Stimulated activated CD8-positive, alpha-beta memory T cell treated with anti-CD3 and anti-CD28 coated beads, Interleukin-4, amount 100 ng/mL, for 48 hours (primary cell): ENCODE data around the gene SPATA46.

ENCODE experiments used
- DNase-seq: peaks from one replicate; pipeline ENCODE4 v3.0.0-alpha.2; 2020

The SPATA46 gene

DNA sequence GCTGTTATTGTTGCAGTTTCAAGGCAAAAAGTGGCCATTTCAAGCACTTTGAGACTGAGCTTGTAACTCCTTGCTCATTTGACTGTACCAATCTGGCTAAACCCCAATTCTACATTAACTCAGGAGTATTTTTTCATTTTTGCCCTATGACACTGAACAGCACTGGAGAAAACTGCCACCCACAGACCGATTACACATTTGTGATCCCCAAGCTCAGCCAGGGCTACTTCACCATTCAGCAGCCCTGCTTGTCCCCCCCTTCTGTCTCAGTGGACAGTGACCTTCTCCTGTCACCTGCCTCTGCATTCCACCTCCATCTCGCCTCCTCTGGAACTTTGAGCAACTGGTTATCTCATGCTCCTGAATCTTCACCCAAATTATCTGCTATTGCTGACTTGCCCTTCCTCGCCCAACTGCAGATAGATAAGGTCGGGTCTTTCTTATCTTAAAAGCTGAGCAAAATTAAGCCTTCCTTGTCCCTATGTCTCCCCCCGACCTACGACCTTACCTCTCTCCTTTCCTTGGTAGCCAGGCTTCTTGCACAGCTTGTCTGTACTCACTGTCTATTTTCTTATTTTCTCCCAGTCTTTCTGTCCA, 25.3 kb downstream of the SPATA46 start:
- DNase-seq, result no peak

DNA sequence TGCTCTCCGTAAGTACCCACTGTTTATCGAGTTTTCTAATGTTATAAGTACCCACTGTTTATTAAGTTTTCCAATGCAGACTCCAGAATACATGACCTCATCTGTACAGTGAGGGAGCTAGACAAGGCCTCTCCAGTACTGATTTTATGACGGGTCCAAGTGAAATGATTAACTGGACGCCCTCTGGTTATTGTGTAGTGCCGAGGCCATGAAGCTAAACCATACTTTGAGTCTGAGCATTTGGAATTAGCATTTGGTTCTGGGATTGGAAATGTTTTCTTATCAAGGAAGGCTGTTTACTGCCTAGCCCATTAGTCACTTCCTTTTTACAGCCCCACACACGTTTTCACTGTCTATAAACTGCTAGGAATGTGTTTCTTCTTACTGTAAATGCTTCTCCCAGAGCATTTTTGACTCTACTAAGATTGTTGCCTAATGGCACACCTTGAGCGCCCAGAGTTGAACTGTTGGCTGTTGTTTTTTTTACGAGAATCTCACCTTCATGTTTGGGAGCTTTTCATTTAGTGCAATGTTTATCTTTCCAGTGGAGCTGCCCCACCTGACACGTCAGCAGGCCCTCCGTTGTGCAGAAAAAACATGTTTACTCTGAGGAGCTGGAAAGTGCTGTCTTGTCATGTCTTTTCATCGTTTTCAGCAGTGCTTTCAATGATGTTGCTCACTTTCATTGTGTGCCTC, 26.9 kb downstream of the SPATA46 start:
- no peak for DNase-seq

- no peak for DNase-seq
Measured at GRCh38 chr1:162347281-162347680, 29.4 kb downstream of the SPATA46 start.

DNA sequence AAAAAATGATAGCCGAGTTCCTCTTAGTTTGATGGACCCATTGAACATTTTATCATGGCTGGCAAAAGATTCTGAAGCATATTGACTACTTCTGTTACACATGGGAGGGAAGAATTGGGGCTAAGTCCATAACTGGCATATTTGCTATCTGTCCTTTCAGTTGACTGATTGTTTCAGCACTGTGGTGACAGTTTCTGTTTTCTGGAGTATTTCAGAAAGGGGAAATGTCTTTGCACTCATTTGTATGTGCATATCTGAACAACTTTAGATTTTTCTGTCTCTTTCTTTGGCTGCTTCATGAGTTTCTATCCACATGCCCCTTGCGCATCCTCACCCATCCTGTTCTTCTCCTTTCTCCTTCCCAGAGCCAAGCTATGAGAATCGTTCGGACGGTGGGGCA, 33.2 kb downstream of the SPATA46 start:
- DNase-seq, result no peak

GRCh38 chr1:162342452-162342983, 34.1 kb downstream of the SPATA46 start:
- DNase-seq, result no peak

GRCh38 chr1:162336621-162337285, 39.9 kb downstream of the SPATA46 start:
- no peak for DNase-seq

DNA sequence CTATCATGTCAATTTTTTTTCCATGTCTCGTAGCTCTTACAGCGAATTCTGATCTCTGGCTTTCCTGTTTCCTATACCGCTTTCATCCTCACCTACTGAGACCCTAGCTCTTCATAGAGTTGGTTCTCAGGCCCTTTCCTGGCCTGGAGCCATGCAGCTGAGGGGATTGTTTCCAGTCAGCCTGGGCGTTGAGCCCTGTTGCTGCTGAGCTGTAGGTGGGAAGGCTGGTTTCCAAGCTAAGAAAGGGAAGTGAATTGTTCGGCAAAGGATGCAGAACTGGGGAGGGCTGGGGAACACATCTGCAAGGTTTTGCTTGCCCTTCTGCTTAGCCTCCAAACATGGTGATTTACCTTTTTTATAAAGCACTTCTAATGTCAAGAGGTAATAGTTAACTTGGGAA, 41.5 kb downstream of the SPATA46 start:
- DNase-seq, result no peak

GRCh38 chr1:162333991-162334390, 42.7 kb downstream of the SPATA46 start:
- DNase-seq, result no peak

DNA sequence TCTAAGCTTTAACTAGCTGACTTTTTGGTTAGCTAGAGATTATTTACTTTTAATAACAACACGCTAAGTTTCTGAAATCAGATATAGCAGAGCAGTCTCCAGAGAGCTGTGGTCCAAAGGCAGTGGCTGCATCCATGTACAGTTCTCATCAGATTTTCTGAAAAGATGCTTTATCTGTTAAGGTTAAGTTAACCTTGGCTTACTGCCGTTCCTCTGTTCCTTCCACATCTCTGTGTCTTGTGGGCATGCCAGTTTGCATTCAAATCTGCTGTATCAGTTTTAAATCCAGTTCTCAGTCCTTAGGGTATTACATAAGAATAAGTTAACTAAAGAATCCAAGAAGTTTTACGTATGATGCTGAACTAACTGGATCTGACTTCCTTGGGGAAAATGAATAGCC, 46.8 kb downstream of the SPATA46 start:
- DNase-seq, result no peak

GRCh38 chr1:162328512-162328911, 48.1 kb downstream of the SPATA46 start:
- no peak for DNase-seq

GRCh38 chr1:162327788-162328165, 48.9 kb downstream of the SPATA46 start:
- DNase-seq, result no peak

- DNase-seq, result no peak
Measured at GRCh38 chr1:162327144-162327787, 49.4 kb downstream of the SPATA46 start.

DNA sequence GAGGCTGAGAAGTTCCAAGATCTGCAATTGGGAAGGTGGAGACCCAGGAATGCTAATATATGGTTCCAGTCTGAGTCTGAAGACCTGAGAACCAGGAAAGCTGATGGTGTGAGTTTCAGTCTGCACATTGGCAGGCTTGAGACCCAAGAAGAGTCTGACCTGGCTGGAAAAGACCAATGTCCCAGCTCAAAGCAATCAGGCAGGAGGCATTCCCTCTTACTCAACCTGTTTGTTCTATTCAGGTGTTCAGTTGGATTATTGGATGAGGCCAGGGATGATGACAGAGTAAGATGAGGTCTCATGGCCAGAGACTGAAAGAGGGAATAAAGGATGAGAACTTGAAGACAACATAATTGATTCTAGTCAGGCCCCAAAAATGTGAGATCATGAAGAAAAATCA, 50.1 kb downstream of the SPATA46 start:
- DNase-seq, result no peak

- DNase-seq, result no peak
Measured at GRCh38 chr1:162324396-162324795, 52.3 kb downstream of the SPATA46 start.
